Measurements from ENCODE around the gene WNT5A.

Gene WNT5A

DNA sequence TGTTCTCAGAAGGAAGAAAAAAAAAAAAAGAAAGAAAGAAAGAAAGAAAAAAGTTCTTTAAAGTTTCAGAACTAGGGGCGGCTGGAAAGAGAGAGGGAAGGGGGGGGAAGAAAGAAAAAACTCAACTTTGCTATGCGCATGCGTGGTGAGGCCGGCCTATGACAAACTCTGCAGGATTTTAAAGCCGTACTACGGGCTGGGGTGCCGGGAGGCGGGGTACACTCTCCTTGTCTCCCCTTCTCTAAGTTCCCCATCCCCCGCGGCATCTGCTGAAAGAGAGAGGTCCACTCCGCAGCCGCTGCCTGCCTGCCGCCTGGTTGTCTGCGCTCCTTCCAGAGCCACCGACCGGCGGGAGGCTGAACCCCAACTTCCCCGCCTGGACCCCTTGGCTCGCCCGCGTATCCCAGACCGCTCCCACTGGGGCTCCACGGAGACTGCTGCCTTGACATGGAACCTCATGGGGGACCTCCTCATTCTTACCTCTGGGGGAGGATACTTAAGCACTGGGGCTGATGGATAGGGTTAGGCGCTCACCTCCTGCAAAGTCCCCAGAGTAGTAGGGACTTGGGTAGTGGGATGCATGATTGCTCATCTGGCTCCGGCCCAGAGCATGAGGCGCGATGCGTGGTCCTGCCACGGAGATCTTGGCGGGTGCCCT, 1.4 kb upstream of the WNT5A start:
- TF ChIP-seq NFIC (IDR thresholded peaks at IDR 0.05) (no peak), TAF1 (IDR thresholded peaks at IDR 0.05; ENCODE audit: low read depth) (no peak), ZBTB7A (IDR thresholded peaks at IDR 0.05; ENCODE audit: low read depth) (no peak), RAD21 (IDR thresholded peaks at IDR 0.05; ENCODE audit: low read depth) (no peak), YY1 (IDR thresholded peaks at IDR 0.05; ENCODE audit: low read depth) (no peak), CREB1 (IDR thresholded peaks at IDR 0.05; ENCODE audit: low read depth) (no peak), EP300 (IDR thresholded peaks at IDR 0.05; ENCODE audit: borderline replicate concordance) (no peak), TEAD4 (IDR thresholded peaks at IDR 0.05) (no peak)
- TF ChIP-seq, protein P1, sequence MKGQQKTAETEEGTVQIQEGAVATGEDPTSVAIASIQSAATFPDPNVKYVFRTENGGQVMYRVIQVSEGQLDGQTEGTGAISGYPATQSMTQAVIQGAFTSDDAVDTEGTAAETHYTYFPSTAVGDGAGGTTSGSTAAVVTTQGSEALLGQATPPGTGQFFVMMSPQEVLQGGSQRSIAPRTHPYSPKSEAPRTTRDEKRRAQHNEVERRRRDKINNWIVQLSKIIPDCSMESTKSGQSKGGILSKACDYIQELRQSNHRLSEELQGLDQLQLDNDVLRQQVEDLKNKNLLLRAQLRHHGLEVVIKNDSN (IDR thresholded peaks at IDR 0.05): no peak
- TF ChIP-seq, protein P2, sequence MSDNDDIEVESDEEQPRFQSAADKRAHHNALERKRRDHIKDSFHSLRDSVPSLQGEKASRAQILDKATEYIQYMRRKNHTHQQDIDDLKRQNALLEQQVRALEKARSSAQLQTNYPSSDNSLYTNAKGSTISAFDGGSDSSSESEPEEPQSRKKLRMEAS (IDR thresholded peaks at IDR 0.05): no peak
- TF ChIP-seq, protein P3, sequence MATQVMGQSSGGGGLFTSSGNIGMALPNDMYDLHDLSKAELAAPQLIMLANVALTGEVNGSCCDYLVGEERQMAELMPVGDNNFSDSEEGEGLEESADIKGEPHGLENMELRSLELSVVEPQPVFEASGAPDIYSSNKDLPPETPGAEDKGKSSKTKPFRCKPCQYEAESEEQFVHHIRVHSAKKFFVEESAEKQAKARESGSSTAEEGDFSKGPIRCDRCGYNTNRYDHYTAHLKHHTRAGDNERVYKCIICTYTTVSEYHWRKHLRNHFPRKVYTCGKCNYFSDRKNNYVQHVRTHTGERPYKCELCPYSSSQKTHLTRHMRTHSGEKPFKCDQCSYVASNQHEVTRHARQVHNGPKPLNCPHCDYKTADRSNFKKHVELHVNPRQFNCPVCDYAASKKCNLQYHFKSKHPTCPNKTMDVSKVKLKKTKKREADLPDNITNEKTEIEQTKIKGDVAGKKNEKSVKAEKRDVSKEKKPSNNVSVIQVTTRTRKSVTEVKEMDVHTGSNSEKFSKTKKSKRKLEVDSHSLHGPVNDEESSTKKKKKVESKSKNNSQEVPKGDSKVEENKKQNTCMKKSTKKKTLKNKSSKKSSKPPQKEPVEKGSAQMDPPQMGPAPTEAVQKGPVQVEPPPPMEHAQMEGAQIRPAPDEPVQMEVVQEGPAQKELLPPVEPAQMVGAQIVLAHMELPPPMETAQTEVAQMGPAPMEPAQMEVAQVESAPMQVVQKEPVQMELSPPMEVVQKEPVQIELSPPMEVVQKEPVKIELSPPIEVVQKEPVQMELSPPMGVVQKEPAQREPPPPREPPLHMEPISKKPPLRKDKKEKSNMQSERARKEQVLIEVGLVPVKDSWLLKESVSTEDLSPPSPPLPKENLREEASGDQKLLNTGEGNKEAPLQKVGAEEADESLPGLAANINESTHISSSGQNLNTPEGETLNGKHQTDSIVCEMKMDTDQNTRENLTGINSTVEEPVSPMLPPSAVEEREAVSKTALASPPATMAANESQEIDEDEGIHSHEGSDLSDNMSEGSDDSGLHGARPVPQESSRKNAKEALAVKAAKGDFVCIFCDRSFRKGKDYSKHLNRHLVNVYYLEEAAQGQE (IDR thresholded peaks at IDR 0.05; ENCODE audit: low read depth): no peak

DNA sequence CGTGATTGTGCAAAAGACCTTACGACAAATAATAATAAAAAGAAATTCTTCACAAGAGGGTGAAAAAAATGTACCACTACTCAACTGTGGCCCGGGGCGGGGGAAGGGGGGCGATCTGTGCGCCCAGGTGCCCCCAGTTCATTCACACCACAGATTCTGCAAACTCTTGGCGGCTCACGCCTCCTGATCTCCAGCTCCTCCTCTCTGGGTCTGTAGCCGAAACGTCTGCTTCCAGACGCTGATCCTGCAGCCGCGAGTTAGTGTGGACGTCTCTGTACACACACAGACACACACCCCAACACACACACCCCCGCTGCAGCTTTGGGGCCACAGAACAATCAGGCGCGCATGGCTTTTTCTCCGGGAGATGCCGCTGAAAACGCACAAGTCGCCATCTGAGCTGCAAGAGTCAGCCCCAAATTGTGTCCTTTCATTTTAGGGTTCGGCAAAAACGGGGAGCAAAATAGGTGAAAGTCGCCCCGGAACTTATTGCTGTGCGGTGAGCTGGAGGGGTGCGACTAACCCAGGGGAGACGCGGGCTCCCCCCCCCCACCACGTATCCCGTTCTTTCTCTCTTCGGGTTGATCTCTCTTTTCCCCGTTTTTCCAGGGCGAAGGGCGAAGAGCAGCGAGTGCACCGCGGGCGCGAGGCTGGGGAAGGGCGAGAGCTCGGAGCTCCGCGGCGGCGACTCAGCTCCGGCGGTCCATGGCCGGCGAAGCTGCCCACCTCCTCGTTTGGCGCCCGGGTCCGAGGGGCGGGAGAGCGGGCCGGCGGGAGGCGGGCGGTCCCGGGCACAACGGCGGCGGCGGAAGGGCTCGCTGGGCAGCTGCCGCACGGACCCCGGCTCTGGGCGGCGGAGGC, 505 bp upstream of the WNT5A start:
- TF ChIP-seq EGR1 (IDR thresholded peaks at IDR 0.05) (no peak), TAF1 (IDR thresholded peaks at IDR 0.05; ENCODE audit: low read depth) (no peak), ZBTB7A (IDR thresholded peaks at IDR 0.05; ENCODE audit: low read depth) (no peak), RAD21 (IDR thresholded peaks at IDR 0.05; ENCODE audit: low read depth) (no peak), YY1 (IDR thresholded peaks at IDR 0.05; ENCODE audit: low read depth) (no peak), TCF12 (IDR thresholded peaks at IDR 0.05; ENCODE audit: low read depth) (no peak), EP300 (IDR thresholded peaks at IDR 0.05; ENCODE audit: borderline replicate concordance) (no peak), TEAD4 (IDR thresholded peaks at IDR 0.05) (no peak), CEBPB (IDR thresholded peaks at IDR 0.05) (no peak), NFIC (IDR thresholded peaks at IDR 0.05) (no peak), FOXM1 (IDR thresholded peaks at IDR 0.05; ENCODE audit: borderline replicate concordance, low read depth) (no peak), CREB1 (IDR thresholded peaks at IDR 0.05; ENCODE audit: low read depth) (no peak)
- TF ChIP-seq, protein P1 (IDR thresholded peaks at IDR 0.05): no peak
- TF ChIP-seq, protein P3 (IDR thresholded peaks at IDR 0.05; ENCODE audit: low read depth): no peak
- TF ChIP-seq, protein P2 (IDR thresholded peaks at IDR 0.05): no peak

DNA sequence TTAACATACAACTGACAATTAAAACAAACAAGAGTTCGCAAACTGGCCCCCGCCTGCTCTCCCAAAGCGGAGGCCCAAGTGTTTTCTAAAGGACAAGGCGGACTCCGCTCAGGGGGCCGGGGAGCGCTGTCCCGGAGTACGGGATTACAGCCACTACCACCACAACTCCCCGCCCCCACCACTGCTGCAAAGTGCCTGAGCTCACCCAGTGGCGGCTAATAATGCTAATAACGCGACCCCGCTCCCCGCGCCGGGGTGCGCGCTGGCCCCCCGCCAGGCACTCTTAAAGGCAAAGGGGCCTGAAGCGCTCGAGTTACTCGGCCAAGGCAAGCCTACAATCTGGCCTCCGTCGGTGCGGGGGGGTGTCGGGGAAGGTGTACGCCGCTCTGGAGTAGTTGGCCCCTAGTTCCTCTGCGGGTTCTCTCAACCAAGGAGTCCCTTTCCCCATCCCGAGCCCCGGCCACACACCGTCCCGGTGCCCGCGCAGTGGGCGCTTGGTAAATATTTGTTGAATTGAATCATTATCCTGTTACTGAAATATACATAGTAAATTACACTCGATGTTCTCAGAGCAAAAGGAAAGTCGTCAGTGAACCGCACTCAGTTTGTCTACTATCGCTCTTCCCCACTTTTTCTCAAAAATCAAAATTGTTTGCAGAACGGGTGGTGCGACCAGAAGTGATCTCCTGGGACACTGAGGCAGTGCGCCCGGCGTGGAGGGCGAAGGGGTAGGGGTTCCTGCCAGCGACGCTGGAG, 827 bp downstream of the WNT5A start:
- TF ChIP-seq EP300 (IDR thresholded peaks at IDR 0.05; ENCODE audit: borderline replicate concordance): no peak
- no peak for TF ChIP-seq TAF1 (IDR thresholded peaks at IDR 0.05; ENCODE audit: low read depth)
- TF ChIP-seq YY1 (IDR thresholded peaks at IDR 0.05; ENCODE audit: low read depth): no peak
- no peak for TF ChIP-seq TCF12 (IDR thresholded peaks at IDR 0.05; ENCODE audit: low read depth)
- TF ChIP-seq, protein P2 (IDR thresholded peaks at IDR 0.05): no peak
- TF ChIP-seq EGR1 (IDR thresholded peaks at IDR 0.05): no peak
- no peak for TF ChIP-seq CREB1 (IDR thresholded peaks at IDR 0.05; ENCODE audit: low read depth)
- TF ChIP-seq TEAD4 (IDR thresholded peaks at IDR 0.05): no peak
- TF ChIP-seq, protein P1 (IDR thresholded peaks at IDR 0.05): no peak
- no peak for TF ChIP-seq ZBTB7A (IDR thresholded peaks at IDR 0.05; ENCODE audit: low read depth)
- TF ChIP-seq FOXM1 (IDR thresholded peaks at IDR 0.05; ENCODE audit: borderline replicate concordance, low read depth): no peak
- TF ChIP-seq NFIC (IDR thresholded peaks at IDR 0.05): no peak
- TF ChIP-seq RAD21 (IDR thresholded peaks at IDR 0.05; ENCODE audit: low read depth): no peak
- no peak for TF ChIP-seq CEBPB (IDR thresholded peaks at IDR 0.05)
- TF ChIP-seq, protein P3 (IDR thresholded peaks at IDR 0.05; ENCODE audit: low read depth): no peak

Data from Ishikawa (cell line).